ENCODE measurements around the gene KRT86. TPM values are rescaled to one million over a fixed set of nuclear protein-coding genes. Genes with fewer than 3 reads are reported as not detected.

KRT86 gene
- total and polyA plus RNA-seq, 9 of the 15 experiments (the other 6 are each of a cell fraction or from before 2014, with no cell fraction given) = not detected

GRCh38 chr12:52268212-52268611, 6.2 kb upstream of the KRT86 start:
- Histone ChIP-seq H3K27ac (ENCODE audit: extremely low read depth, low read depth, low read length) (no peak overlapping the region), H3K9me3 (replicated peaks; ENCODE audit: control insufficient read depth, insufficient read depth, low read depth, low read length) (no peaks in the 10 kb centered on the region), H3K9ac (ENCODE audit: insufficient read depth in 1 of 2, low read depth in 2 of 2, low read length in 2 of 2) (no peak overlapping the region), H3K4me2 (ENCODE audit: insufficient read depth, low read length) (no peak overlapping the region), H3K36me3 (ENCODE audit: control insufficient read depth, insufficient read depth, low read length) (no peaks in the 10 kb centered on the region), H3K4me3 (no peak overlapping the region), H3K9me1 (ENCODE audit: control insufficient read depth, insufficient read depth, low read length) (no peaks in the 10 kb centered on the region), H3K4me1 (replicated peaks in 1 of 2; ENCODE audit: control insufficient read depth in 2 of 2, insufficient read depth in 2 of 2, low read length in 2 of 2) (no peaks in the 10 kb centered on the region), H4K20me1 (replicated peaks; ENCODE audit: control insufficient read depth, insufficient read depth, low read length) (no peaks in the 10 kb centered on the region), H3K27me3 (ENCODE audit: control insufficient read depth in 2 of 2, insufficient read depth in 2 of 2, low read length in 2 of 2) (peaks cover 0 to 21% of the 10 kb centered on the region in 2 experiments; a peak in 2 of 5 replicates), H2AFZ (ENCODE audit: low read depth, low read length) (no peak overlapping the region), H3K79me2 (ENCODE audit: control insufficient read depth, insufficient read depth, low read length) (no peaks in the 10 kb centered on the region)
- DNase-seq (ENCODE audit: extremely low read depth in 1 of 4, low spot score in 3 of 4) (no peak), FAIRE-seq (no peak), ATAC-seq (no peak)
- intact Hi-C loops (cut with micrococcal nuclease) = no loop called here
- no TSS peak for BruUV-seq (replicated peaks)
- ChIA-PET CTCF (ENCODE audit: low intra/inter-chr PET ratio) (no interaction called here), POLR2A (interaction anchor here (0.6 kb wide), 1 partner anchor 1344 kb away, joined by 3 read pairs; no protein-coding TSS in a partner anchor)
- no peak for TF ChIP-seq ATF1 (CRISPR knock-in tag; IDR thresholded peaks at IDR 0.05)
- TF ChIP-seq ATF1 (tag; IDR thresholded peaks at IDR 0.05) = no peak
- TF ChIP-seq TFE3 (CRISPR knock-in tag; IDR thresholded peaks at IDR 0.05) = no peak
- no peak for TF ChIP-seq ZNF175 (CRISPR knock-in tag; IDR thresholded peaks at IDR 0.05; ENCODE audit: low read depth)
- TF ChIP-seq ZNF212 (CRISPR knock-in tag; IDR thresholded peaks at IDR 0.05) = no peak
- no peak for TF ChIP-seq ZBTB11 (CRISPR knock-in tag; IDR thresholded peaks at IDR 0.05)
- no peak for TF ChIP-seq NFE2L1 (tag; IDR thresholded peaks at IDR 0.05; ENCODE audit: borderline replicate concordance, low read depth)
- TF ChIP-seq KDM4B (IDR thresholded peaks at IDR 0.05; ENCODE audit: borderline replicate concordance in 2 of 2, low read depth in 1 of 2) = no peak
- TF ChIP-seq NFE2 (IDR thresholded peaks at IDR 0.05; ENCODE audit: low read depth) = no peak
- TF ChIP-seq RBM15 (IDR thresholded peaks at IDR 0.05; ENCODE audit: insufficient read depth, low read length) = no peak
- whole genome bisulfite sequencing (ENCODE audit: insufficient coverage, low coverage, missing lambda C conversion rate) = 0% methylated on average over 2 of the region's 2 CpGs
- in situ Hi-C loops (cut with MboI) = no loop called here
